Measurements from ENCODE around the gene ZBTB43. TPM values are rescaled to one million over a fixed set of nuclear protein-coding genes. Genes with fewer than 3 reads are reported as not detected.

Gene ZBTB43
- total and polyA plus RNA-seq, 2 of the 4 experiments (the other 2 are of a cell fraction) = 4.5 to 15.1 TPM

DNA sequence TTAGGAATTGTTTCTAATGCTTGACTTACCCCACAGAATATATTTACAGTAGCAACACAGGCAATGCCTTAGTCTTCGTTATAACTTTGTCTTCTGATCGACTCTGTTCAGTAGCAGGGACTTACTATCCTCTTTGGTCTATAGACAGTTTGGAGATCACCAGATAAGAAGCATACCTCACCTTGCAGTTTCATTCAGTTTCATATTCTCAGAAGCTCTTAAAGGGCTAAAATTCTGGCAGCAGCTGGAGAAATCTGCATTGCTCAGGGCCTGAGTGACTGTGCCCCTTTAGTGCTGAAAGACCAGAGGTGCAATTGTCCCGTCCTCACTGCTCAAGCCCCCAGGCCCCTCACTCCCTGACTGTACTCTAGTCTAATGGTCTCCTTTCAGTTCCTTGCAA lies 26.0 kb downstream of the ZBTB43 start:
- Histone ChIP-seq H3K23ac (ENCODE audit: low read depth, low read length) (no peak overlapping the region), H4K5ac (ENCODE audit: low read depth, low read length) (no peak overlapping the region), H4K91ac (ENCODE audit: insufficient read depth, low read depth, low read length) (no peak overlapping the region), H3K18ac (ENCODE audit: low read depth, low read length) (no peak overlapping the region), H3K27me3 (ENCODE audit: control insufficient read depth, insufficient read depth, low read length) (no peaks in the 10 kb centered on the region), H2BK15ac (ENCODE audit: low read depth, low read length) (no peak overlapping the region), H3K79me1 (ENCODE audit: low read depth in 1 of 2, low read length in 2 of 2) (peaks cover 22 to 66% of the 10 kb centered on the region in 2 experiments), H4K8ac (ENCODE audit: low read depth in 2 of 2, low read length in 2 of 2) (no peak overlapping the region), H3K14ac (replicated peaks; ENCODE audit: low read depth, low read length) (no peak overlapping the region), H3K9me1 (ENCODE audit: insufficient read depth, low read length) (peaks cover 5% of the 10 kb centered on the region; the same call in 1 of the 2 replicates), H4K20me1 (ENCODE audit: insufficient read depth, low read length) (peaks cover 14% of the 10 kb centered on the region), H2AK5ac (ENCODE audit: low read depth, low read length) (no peak overlapping the region), H3K4me3 (ENCODE audit: insufficient read depth, low read depth, low read length) (no peak overlapping the region), H2BK120ac (ENCODE audit: low read depth, low read length) (no peak overlapping the region), H3K4ac (ENCODE audit: low read depth, low read length) (no peak overlapping the region), H3K56ac (ENCODE audit: extremely low read depth, insufficient read depth, low read length) (no peak overlapping the region), H2AK9ac (replicated peaks; ENCODE audit: low read depth, low read length, poor library complexity) (no peak overlapping the region), H3K4me1 (ENCODE audit: control insufficient read depth, insufficient read depth, low read length) (peaks cover 3% of the 10 kb centered on the region; the same call in 1 of the 2 replicates), H3K4me2 (ENCODE audit: low read depth, low read length) (no peak overlapping the region), H3K9ac (ENCODE audit: low read depth, low read length) (no peak overlapping the region), H3K9me3 (ENCODE audit: control insufficient read depth, insufficient read depth, low read length) (no peaks in the 10 kb centered on the region), H2BK5ac (ENCODE audit: low read depth, low read length, poor library complexity, severe bottlenecking) (no peak overlapping the region), H3K27ac (ENCODE audit: insufficient read depth, low read length) (no peak overlapping the region), H3K36me3 (ENCODE audit: control insufficient read depth, insufficient read depth, low read length) (peaks cover 25% of the 10 kb centered on the region), H2BK20ac (ENCODE audit: low read depth, low read length) (no peak overlapping the region), H2AFZ (replicated peaks; ENCODE audit: low read length, poor library complexity) (no peak overlapping the region)
- in situ Hi-C loops (cut with MboI; ENCODE audit: low sequenced_read_pairs) = no loop called here
- BruUV-seq (replicated peaks) = no TSS peak
- TF ChIP-seq MAFK (IDR thresholded peaks at IDR 0.05; ENCODE audit: low read depth, low read length) = no peak
- TF ChIP-seq POLR2A (IDR thresholded peaks at IDR 0.05; ENCODE audit: low read depth, low read length) = no peak
- TF ChIP-seq, protein P1, sequence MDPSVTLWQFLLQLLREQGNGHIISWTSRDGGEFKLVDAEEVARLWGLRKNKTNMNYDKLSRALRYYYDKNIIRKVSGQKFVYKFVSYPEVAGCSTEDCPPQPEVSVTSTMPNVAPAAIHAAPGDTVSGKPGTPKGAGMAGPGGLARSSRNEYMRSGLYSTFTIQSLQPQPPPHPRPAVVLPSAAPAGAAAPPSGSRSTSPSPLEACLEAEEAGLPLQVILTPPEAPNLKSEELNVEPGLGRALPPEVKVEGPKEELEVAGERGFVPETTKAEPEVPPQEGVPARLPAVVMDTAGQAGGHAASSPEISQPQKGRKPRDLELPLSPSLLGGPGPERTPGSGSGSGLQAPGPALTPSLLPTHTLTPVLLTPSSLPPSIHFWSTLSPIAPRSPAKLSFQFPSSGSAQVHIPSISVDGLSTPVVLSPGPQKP (IDR thresholded peaks at IDR 0.05; ENCODE audit: borderline replicate concordance, low read depth, low read length) = no peak
- no peak for TF ChIP-seq FOS (IDR thresholded peaks at IDR 0.05; ENCODE audit: low read depth, low read length)
- TF ChIP-seq CHD1 (IDR thresholded peaks at IDR 0.05; ENCODE audit: low read depth, low read length) = no peak
- TF ChIP-seq MAZ (IDR thresholded peaks at IDR 0.05; ENCODE audit: borderline replicate concordance, low read depth, low read length) = no peak
- TF ChIP-seq RAD21 (IDR thresholded peaks at IDR 0.05; ENCODE audit: low read length) = no peak
- TF ChIP-seq, protein P2, sequence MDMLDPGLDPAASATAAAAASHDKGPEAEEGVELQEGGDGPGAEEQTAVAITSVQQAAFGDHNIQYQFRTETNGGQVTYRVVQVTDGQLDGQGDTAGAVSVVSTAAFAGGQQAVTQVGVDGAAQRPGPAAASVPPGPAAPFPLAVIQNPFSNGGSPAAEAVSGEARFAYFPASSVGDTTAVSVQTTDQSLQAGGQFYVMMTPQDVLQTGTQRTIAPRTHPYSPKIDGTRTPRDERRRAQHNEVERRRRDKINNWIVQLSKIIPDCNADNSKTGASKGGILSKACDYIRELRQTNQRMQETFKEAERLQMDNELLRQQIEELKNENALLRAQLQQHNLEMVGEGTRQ (IDR thresholded peaks at IDR 0.05; ENCODE audit: low read depth, low read length) = no peak
- TF ChIP-seq, protein P3, sequence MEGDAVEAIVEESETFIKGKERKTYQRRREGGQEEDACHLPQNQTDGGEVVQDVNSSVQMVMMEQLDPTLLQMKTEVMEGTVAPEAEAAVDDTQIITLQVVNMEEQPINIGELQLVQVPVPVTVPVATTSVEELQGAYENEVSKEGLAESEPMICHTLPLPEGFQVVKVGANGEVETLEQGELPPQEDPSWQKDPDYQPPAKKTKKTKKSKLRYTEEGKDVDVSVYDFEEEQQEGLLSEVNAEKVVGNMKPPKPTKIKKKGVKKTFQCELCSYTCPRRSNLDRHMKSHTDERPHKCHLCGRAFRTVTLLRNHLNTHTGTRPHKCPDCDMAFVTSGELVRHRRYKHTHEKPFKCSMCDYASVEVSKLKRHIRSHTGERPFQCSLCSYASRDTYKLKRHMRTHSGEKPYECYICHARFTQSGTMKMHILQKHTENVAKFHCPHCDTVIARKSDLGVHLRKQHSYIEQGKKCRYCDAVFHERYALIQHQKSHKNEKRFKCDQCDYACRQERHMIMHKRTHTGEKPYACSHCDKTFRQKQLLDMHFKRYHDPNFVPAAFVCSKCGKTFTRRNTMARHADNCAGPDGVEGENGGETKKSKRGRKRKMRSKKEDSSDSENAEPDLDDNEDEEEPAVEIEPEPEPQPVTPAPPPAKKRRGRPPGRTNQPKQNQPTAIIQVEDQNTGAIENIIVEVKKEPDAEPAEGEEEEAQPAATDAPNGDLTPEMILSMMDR (conservative IDR thresholded peaks at IDR 0.05; ENCODE audit: low read depth, low read length) = no peak
- no peak for TF ChIP-seq RCOR1 (IDR thresholded peaks at IDR 0.05; ENCODE audit: insufficient replicate concordance, low read length)
- TF ChIP-seq NFE2L2 (IDR thresholded peaks at IDR 0.05; ENCODE audit: low read depth, low read length) = no peak
- no peak for ATAC-seq (ENCODE audit: low read depth)
- dilution Hi-C loops (cut with HindIII; ENCODE audit: low sequenced_read_pairs, unreplicated experiment) = no loop called here
- no CpG with 5 or more reads among the region's 3 CpGs for WGBS, 2 experiments (ENCODE audit: extremely low coverage in 2 of 2, insufficient read length in 1 of 2)
- POLR2A ChIA-PET (ENCODE audit: unreplicated experiment) = interaction anchor here (0.6 kb wide), 1 partner anchor 15 kb away, joined by 3 read pairs; no protein-coding TSS in a partner anchor
- DNase-seq = no peak
- CTCF ChIA-PET = no interaction called here
- intact Hi-C loops (cut with micrococcal nuclease) = no loop called here

Measured in IMR-90 (cell line).